ENCODE measurements around the gene MED14.

- no peak for TF ChIP-seq EZH2phosphoT487 (IDR thresholded peaks at IDR 0.05; ENCODE audit: low read depth, severe bottlenecking, unreplicated experiment)
- peak; percentile 81 for TF ChIP-seq CTCF (IDR thresholded peaks at IDR 0.05; ENCODE audit: poor library complexity)
These were observed 83.6 kb downstream of the MED14 start for GRCh38 chrX:40651620-40652223.
